Neural progenitor cell (in vitro differentiated cells): Measurements from ENCODE around the gene BTAF1. TPM values are rescaled to one million over a fixed set of nuclear protein-coding genes. Genes with fewer than 3 reads are reported as not detected.

Experiments
- DNase-seq: peaks from one replicate; pipeline ENCODE4 v3.0.0-alpha.2; 2016; ENCODE audit warnings: low spot score
- H2AFZ ChIP-seq: fragments of 200-600 bp; sonication (generic); replicated peaks from 2 replicates; pipeline ENCODE4 v1.6.1; 2016; ENCODE audit warnings: antibody characterized with exemption
- H3F3A ChIP-seq: fragments of 200-600 bp; sonication (generic); 2 replicates; pipeline ENCODE4 v1.6.1; 2016; ENCODE audit warnings: antibody characterized with exemption, low read depth
- H3K27ac ChIP-seq: fragments of 200-600 bp; sonication (generic); 2 replicates; pipeline ENCODE4 v1.5.1; 2016; ENCODE audit warnings: mild to moderate bottlenecking
- H3K27me3 ChIP-seq: fragments of 200-600 bp; sonication (generic); 2 replicates; pipeline ENCODE4 v1.6.1; 2016; ENCODE audit warnings: mild to moderate bottlenecking, moderate library complexity
- H3K36me3 ChIP-seq: fragments of 200-600 bp; sonication (generic); 2 replicates; pipeline ENCODE4 v1.5.1; 2016
- H3K4me1 ChIP-seq: fragments of 200-600 bp; sonication (generic); 2 replicates; pipeline ENCODE4 v1.6.1; 2016; ENCODE audit warnings: mixed run types
- H3K4me2 ChIP-seq: fragments of 200-600 bp; sonication (generic); 2 replicates; pipeline ENCODE4 v1.6.1; 2016
- H3K4me3 ChIP-seq: fragments of 200-600 bp; sonication (generic); 2 replicates; pipeline ENCODE4 v1.5.1; 2016
- H3K79me2 ChIP-seq: fragments of 200-600 bp; sonication (generic); 2 replicates; pipeline ENCODE4 v1.6.1; 2016; ENCODE audit warnings: low read depth
- H3K9ac ChIP-seq: fragments of 200-600 bp; sonication (generic); 2 replicates; pipeline ENCODE4 v1.6.1; 2016
- H3K9me3 ChIP-seq: fragments of 200-600 bp; sonication (generic); 2 replicates; pipeline ENCODE4 v1.5.1; 2016; ENCODE audit warnings: low read depth
- H4K20me1 ChIP-seq: fragments of 200-600 bp; sonication (generic); 2 replicates; pipeline ENCODE4 v1.6.1; 2016; ENCODE audit warnings: low read depth
- H3K27ac Mint-ChIP-seq: 3 replicates; pipeline ENCODE4 v1.8.0; 2021; ENCODE audit warnings: mixed read lengths
- H3K27me3 Mint-ChIP-seq: 2 replicates; pipeline ENCODE4 v1.8.0; 2022; ENCODE audit warnings: low read depth, mild to moderate bottlenecking, inconsistent platforms, moderate library complexity, mixed read lengths; ENCODE audit not compliant: insufficient read depth
- H3K36me3 Mint-ChIP-seq: 3 replicates; pipeline ENCODE4 v1.8.0; 2021; ENCODE audit warnings: mixed read lengths
- H3K4me1 Mint-ChIP-seq: 3 replicates; pipeline ENCODE4 v1.8.0; 2021; ENCODE audit warnings: mixed read lengths
- H3K4me3 Mint-ChIP-seq: 3 replicates; pipeline ENCODE4 v1.8.0; 2021; ENCODE audit warnings: mild to moderate bottlenecking, moderate library complexity, mixed read lengths
- H3K9me3 Mint-ChIP-seq: 3 replicates; pipeline ENCODE4 v1.8.0; 2020; ENCODE audit warnings: mixed read lengths
- EZH2 ChIP-seq: fragments of 200-600 bp; sonication (generic); IDR thresholded peaks from 2 replicates; pipeline ENCODE4 v1.6.1; 2017; ENCODE audit warnings: antibody characterized with exemption, mild to moderate bottlenecking, moderate library complexity
- EZH2phosphoT487 ChIP-seq: fragments of 200-600 bp; sonication (generic); IDR thresholded peaks from 2 replicates; pipeline ENCODE4 v1.6.1; 2017; ENCODE audit warnings: antibody characterized with exemption
- total RNA-seq: library from RNA; depleted of rRNA; stranded (reverse); fragments of >200 nt; gene quantifications from 2 replicates; pipeline ENCODE4 v1.2.3, GENCODE V29; 2015; ENCODE audit warnings: low replicate concordance
- TF ChIP-seq, protein P1 (sequence below): fragments of 200-600 bp; sonication (generic); IDR thresholded peaks from 2 replicates; pipeline ENCODE4 v1.5.1; 2017; ENCODE audit warnings: antibody characterized with exemption, mild to moderate bottlenecking

BTAF1 gene
- total RNA-seq, 1 donor from 2014 or later, result 127 TPM

DNA sequence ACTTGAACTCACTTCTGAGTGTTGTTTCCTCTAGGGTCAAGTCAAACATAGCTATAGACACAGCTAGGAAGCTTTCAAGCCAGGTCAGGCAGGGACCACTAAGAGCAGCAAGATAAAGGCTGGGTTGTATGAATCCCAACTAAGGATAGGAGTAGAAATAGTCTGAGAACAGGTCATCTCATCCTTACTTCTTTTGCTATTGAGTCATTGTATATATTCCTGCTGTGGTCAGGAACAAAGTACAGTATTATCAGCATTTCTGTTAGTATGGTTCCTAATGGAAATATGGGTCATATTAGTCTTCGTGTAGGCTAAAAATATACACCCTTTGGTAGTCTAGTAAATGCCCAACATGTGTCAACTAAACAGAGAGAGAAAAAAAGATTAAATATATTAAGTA lies 145.3 kb downstream of the BTAF1 start:
- TF ChIP-seq, protein P1, sequence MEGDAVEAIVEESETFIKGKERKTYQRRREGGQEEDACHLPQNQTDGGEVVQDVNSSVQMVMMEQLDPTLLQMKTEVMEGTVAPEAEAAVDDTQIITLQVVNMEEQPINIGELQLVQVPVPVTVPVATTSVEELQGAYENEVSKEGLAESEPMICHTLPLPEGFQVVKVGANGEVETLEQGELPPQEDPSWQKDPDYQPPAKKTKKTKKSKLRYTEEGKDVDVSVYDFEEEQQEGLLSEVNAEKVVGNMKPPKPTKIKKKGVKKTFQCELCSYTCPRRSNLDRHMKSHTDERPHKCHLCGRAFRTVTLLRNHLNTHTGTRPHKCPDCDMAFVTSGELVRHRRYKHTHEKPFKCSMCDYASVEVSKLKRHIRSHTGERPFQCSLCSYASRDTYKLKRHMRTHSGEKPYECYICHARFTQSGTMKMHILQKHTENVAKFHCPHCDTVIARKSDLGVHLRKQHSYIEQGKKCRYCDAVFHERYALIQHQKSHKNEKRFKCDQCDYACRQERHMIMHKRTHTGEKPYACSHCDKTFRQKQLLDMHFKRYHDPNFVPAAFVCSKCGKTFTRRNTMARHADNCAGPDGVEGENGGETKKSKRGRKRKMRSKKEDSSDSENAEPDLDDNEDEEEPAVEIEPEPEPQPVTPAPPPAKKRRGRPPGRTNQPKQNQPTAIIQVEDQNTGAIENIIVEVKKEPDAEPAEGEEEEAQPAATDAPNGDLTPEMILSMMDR, result no peak
- no peak for TF ChIP-seq EZH2
- TF ChIP-seq EZH2phosphoT487, result no peak
- H3K4me3 Mint-ChIP-seq, result no peak overlapping the region
- Histone ChIP-seq H3F3A (no peaks in the 10 kb centered on the region), H3K9ac (no peak overlapping the region), H3K27ac (no peak overlapping the region), H3K36me3 (no peaks in the 10 kb centered on the region), H3K4me2 (no peak overlapping the region), H4K20me1 (no peaks in the 10 kb centered on the region), H3K9me3 (no peaks in the 10 kb centered on the region), H2AFZ (no peak overlapping the region), H3K4me3 (no peak overlapping the region), H3K79me2 (no peaks in the 10 kb centered on the region), H3K27me3 (no peaks in the 10 kb centered on the region), H3K4me1 (no peaks in the 10 kb centered on the region)
- no peak overlapping the region for H3K27ac Mint-ChIP-seq
- no peaks in the 10 kb centered on the region for H3K4me1 Mint-ChIP-seq
- DNase-seq, result no peak
- H3K9me3 Mint-ChIP-seq, result no peaks in the 10 kb centered on the region
- no peaks in the 10 kb centered on the region for H3K36me3 Mint-ChIP-seq
- H3K27me3 Mint-ChIP-seq, result no peaks in the 10 kb centered on the region

GRCh38 chr10:92074126-92074887 lies 150.7 kb downstream of the BTAF1 start:
- no peak overlapping the region for H3K4me2 ChIP-seq
- TF ChIP-seq EZH2phosphoT487 (no peak), EZH2 (no peak)
- TF ChIP-seq, protein P1, result no peak

GRCh38 chr10:92075829-92076228 lies 152.3 kb downstream of the BTAF1 start:
- Histone ChIP-seq H3K4me3 (no peak overlapping the region), H2AFZ (no peak overlapping the region), H3K9ac (no peak overlapping the region), H3K79me2 (no peaks in the 10 kb centered on the region), H4K20me1 (no peaks in the 10 kb centered on the region), H3K27me3 (no peaks in the 10 kb centered on the region), H3K4me2 (no peak overlapping the region), H3K27ac (no peak overlapping the region), H3F3A (no peaks in the 10 kb centered on the region), H3K4me1 (no peaks in the 10 kb centered on the region), H3K9me3 (no peaks in the 10 kb centered on the region), H3K36me3 (no peaks in the 10 kb centered on the region)
- H3K9me3 Mint-ChIP-seq, result no peaks in the 10 kb centered on the region
- TF ChIP-seq EZH2 (no peak), EZH2phosphoT487 (no peak)
- H3K4me3 Mint-ChIP-seq, result no peak overlapping the region
- H3K36me3 Mint-ChIP-seq, result no peaks in the 10 kb centered on the region
- H3K4me1 Mint-ChIP-seq, result no peaks in the 10 kb centered on the region
- no peak for DNase-seq
- H3K27me3 Mint-ChIP-seq, result no peaks in the 10 kb centered on the region
- no peak overlapping the region for H3K27ac Mint-ChIP-seq

More at GRCh38 chr10:92074126-92074887, 150.7 kb downstream of the BTAF1 start:
- Histone ChIP-seq H3K9me3 (no peaks in the 10 kb centered on the region), H3K79me2 (no peaks in the 10 kb centered on the region), H4K20me1 (no peaks in the 10 kb centered on the region), H3K4me1 (no peaks in the 10 kb centered on the region), H2AFZ (no peak overlapping the region), H3K27ac (no peak overlapping the region), H3K27me3 (no peaks in the 10 kb centered on the region), H3K9ac (no peak overlapping the region), H3K36me3 (no peaks in the 10 kb centered on the region), H3F3A (no peaks in the 10 kb centered on the region), H3K4me3 (no peak overlapping the region)
- Mint-ChIP-seq H3K4me1 (no peaks in the 10 kb centered on the region), H3K27me3 (no peaks in the 10 kb centered on the region), H3K9me3 (no peaks in the 10 kb centered on the region), H3K4me3 (no peak overlapping the region), H3K27ac (peak overlapping the region; percentile 23), H3K36me3 (no peaks in the 10 kb centered on the region)
- DNase-seq, result no peak

GRCh38 chr10:92076722-92077121 lies 153.2 kb downstream of the BTAF1 start:
- H3K36me3 ChIP-seq, result no peaks in the 10 kb centered on the region
- H3K27me3 ChIP-seq, result no peaks in the 10 kb centered on the region
- no peak overlapping the region for H3K4me3 ChIP-seq
- H3K27ac Mint-ChIP-seq, result no peak overlapping the region
- no peaks in the 10 kb centered on the region for H3K36me3 Mint-ChIP-seq
- no peaks in the 10 kb centered on the region for H3K4me1 ChIP-seq
- no peak overlapping the region for H3K9ac ChIP-seq
- no peaks in the 10 kb centered on the region for H3K27me3 Mint-ChIP-seq
- no peak overlapping the region for H3K4me2 ChIP-seq
- peaks cover 3% of the 10 kb centered on the region for H3K4me1 Mint-ChIP-seq
- no peak overlapping the region for H2AFZ ChIP-seq
- no peaks in the 10 kb centered on the region for H4K20me1 ChIP-seq
- no peak for DNase-seq
- no peaks in the 10 kb centered on the region for H3F3A ChIP-seq
- no peaks in the 10 kb centered on the region for H3K9me3 ChIP-seq
- H3K79me2 ChIP-seq, result no peaks in the 10 kb centered on the region
- TF ChIP-seq, protein P1, result no peak
- TF ChIP-seq EZH2phosphoT487, result no peak
- TF ChIP-seq EZH2, result no peak
- H3K27ac ChIP-seq, result no peak overlapping the region
- no peaks in the 10 kb centered on the region for H3K9me3 Mint-ChIP-seq
- no peak overlapping the region for H3K4me3 Mint-ChIP-seq
